HG03159 (cell line): ENCODE results near the gene TSPAN18.

Experiments used
- ATAC-seq: cut with Tn5 transposase; IDR thresholded peaks from one replicate; pipeline ENCODE4 v1.9.1; 2021; ENCODE audit warnings: mild to moderate bottlenecking, moderate library complexity; ENCODE audit not compliant: unreplicated experiment

Gene TSPAN18

GRCh38 chr11:44711113-44711786, 15.5 kb upstream of the TSPAN18 start:
- ATAC-seq: no peak

DNA sequence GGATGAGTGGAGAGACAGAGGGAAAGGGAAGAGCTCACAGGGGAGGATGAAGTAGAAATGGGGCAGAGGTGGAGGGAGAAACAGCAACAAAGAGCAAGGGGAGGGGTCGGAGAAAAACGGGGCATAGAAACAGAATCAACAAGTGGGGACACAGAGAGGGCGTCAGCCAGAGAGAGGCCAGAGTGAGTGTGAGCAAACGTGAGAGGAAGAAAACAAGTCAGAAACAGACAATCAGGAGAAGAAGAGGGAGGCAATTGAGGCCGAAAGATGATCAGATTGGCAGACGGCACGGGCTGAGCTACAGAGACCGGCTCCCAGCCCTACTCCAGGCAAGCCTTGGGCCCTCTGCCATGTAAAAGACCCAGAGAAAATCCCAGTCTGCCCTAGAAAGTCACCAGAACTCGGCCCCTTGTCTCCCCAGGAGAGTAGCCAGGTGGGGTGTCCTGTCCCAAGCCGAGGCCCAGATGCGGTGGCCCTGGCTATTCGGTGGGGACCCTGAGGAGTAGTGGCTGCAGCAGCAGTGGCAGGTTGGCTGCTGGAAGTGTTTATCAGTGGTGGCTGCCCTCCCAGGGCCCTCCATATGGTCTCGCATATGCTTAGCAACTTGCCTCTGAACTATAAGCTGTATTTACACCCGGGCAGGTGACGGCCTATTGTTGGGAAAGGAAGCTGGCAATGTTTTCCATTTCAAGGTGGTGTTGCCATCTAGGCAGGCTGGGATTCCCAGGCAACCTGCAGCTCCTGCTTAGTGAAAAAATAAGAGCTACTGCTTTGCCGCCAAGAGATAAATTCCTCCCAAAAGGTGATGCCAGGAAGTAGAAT, 14.8 kb upstream of the TSPAN18 start:
- no peak for ATAC-seq

DNA sequence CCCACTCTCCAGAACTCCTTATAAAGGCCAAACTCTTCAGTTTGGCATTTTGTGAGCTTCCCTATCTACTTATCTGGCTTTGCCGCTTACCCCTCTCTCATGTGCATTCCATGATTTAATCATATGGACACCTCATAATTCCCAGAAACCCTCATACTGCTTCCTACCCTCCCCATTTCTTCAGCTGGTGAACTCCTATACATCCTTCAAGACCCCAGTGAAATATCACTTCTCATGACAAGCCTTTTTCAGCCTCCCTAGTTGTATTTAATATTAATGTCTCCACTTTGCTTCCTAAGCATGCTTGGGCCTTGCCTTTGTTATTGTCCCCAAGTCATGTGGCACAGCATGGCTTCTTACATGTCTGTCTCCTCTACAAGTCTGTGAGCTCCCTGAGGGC, 13.7 kb upstream of the TSPAN18 start:
- no peak for ATAC-seq

- ATAC-seq: no peak
Measured at GRCh38 chr11:44716256-44716655, 10.5 kb upstream of the TSPAN18 start.

GRCh38 chr11:44718057-44718456, 8.7 kb upstream of the TSPAN18 start:
- ATAC-seq: no peak

DNA sequence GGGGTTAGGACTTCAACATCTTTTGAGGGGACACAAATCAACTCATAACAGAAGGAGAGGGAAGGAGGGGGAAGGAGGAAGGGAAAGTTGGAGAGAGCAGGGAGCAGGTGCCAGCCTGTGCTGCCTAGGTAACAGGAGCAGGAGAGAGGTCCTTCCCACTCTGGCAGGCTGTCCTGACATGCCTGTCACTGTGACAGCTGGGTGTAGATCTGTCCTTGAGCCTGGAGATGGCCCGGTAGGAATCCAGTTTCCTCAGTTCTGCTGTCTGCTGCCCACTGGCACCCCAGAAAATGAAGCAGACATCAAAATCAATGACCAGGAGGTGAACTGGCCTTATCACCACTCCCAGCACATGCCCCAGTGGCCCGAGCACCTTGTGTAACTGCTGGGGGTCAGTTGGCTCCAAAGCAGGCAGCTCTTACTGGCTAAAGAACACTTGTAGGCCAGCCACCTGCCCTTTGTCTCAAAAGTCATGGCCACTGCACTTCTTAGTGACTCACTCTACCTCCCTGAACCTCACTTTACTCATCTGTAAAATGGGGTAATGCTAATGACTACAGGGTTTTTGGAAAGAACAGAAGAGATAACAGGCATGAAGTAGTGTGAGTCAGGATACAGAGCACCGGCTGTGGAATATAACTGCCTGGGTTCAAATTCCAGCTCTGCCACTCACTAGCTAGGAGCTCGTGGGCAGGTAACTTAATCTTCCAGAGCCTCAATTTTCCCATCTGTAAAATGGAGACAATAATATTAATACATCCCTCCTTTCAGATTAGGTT, 8.0 kb upstream of the TSPAN18 start:
- no peak for ATAC-seq

GRCh38 chr11:44725016-44725685, 1.6 kb upstream of the TSPAN18 start:
- ATAC-seq: no peak

GRCh38 chr11:44725757-44726282, 942 bp upstream of the TSPAN18 start:
- ATAC-seq: no peak

DNA sequence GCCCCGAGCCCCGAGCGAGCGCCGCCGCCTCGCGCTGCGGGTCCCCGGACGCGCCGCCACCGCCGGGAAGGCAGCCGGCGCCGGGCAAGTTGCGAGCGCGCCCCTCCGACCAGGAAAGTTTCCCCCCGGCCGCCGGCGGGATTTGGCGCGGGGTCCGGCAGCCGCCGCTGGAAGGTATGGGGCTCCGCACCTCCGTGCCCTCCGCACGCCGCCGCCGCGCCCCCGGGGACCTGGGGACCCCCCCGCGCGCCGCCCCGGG, 281 bp downstream of the TSPAN18 start:
- ATAC-seq: no peak

DNA sequence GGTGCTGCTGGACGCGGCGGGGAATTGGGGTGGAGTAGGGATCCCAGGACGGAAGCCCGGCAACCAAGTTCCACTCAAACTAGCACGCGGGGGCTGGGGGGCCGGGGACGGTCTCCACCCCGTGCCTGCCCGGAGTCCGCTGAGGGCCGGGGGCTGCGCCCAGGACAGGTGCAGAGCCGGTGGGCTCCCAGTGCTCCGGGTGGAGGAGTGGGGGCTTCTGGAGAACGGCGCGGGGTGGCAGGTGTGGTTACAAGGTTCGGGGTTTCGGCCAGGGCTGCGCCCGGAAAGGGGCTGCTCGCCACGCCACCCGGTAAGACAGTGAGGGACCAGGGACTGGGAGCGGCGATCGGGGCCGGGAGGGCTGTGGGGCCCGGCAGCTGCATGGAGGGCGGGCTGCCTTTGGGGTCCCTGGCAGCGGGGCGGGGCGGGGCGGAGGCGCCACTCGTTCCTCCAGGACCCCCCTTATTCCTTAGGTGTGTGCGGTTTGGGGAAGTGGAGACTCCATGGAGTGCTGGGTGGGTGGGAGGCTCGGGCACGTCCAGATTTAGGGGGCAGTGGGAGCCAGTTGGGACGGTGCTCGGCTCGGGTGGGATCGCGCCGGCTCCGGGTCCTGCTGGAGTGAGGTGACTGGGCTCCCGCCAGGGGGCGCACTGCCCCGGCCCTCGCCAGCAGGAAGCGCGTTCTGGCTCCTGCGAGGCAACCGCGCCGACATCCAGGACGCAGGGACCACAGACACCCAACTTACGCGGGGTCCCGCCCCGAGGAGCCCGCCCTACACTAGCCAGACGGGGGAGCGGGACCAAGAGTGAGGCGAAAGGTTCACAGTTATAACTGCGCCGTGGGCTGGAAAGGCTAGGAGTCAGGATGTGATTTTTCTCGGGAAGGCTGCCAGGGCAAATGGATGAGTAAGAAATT, 868 bp downstream of the TSPAN18 start:
- ATAC-seq: no peak

DNA sequence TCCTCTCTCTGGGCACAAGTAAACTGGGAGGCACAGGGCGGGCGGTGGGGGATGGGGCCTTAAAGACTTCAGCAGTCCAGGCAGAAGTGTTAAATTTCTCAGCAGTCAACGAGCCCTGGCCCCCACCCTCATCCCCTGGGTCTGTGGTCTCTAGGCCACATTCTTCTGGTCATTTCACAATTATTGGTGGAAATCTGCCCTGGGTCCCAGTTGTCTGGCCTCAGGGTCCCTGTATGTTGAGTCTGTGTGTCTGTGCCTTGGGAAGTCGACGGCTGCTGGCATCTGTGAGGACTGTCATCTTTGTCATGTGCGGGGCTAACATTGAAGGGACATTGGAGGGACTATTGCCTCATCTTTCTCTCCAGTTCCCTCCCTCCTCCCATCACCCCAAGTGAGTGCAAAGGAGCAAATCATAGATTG, 1.7 kb downstream of the TSPAN18 start:
- no peak for ATAC-seq

DNA sequence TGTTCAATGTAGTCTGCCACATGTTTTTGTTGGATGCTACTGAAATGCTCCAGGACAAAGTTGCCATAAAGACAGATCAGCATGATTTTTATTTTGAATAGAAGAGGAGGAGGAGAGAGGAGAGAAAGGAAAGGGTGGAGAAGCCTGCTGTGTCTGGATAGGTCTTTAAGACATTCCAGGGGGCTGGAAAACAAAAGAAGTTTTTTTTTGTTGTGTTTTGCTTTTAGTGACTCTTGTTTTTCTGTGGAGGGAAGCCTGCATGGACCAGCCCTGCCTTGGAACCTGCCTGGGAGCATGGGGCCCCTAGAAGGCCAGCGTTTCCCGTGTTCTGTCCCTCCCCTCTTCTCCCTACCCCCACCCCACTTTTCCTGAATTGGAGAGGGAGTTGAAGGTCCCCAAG, 2.3 kb downstream of the TSPAN18 start:
- ATAC-seq: no peak

DNA sequence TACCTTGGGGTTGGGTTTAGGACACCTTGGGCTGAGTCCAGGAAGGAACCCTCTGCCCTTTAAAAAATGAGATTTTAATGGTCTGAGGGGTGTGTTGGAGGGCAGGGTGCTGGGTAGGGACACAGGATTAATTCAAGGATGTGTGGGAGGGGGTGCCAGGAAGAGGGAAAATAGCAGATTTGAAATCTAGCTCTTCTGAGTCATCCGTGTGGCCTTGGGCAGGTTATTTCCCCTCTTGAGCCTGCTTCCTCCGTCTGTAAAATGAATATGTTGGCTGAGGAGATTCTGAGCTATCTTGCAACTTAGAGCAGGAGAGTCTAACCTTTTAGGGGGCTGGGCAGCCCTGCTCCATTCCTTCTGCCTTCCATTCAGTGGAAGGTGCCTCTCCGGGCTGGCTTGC, 3.0 kb downstream of the TSPAN18 start:
- ATAC-seq: no peak

DNA sequence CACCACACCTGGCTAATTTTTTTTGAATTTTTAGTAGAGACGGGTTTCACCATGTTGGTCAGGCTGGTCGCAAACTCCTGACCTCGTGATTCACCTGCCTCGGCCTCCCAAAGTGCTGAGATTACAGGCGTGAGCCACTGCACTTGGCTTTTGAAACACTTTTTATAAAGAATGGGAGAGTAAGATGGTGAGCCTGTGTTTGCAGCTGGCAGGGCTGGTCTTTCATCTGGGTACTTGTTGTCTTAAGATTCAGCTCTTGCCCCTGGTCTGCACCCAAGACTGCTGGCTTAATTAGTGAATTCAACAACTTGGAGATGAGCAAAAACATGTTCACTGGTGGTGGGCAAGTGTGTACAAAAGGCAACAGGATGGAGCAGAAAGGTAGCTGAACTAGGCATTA, 4.0 kb downstream of the TSPAN18 start:
- no peak for ATAC-seq

GRCh38 chr11:44731685-44732430, 5.1 kb downstream of the TSPAN18 start:
- ATAC-seq: no peak

- ATAC-seq: no peak
Measured at GRCh38 chr11:44732564-44732963, 5.8 kb downstream of the TSPAN18 start.

GRCh38 chr11:44733877-44734276, 7.1 kb downstream of the TSPAN18 start:
- ATAC-seq: no peak

DNA sequence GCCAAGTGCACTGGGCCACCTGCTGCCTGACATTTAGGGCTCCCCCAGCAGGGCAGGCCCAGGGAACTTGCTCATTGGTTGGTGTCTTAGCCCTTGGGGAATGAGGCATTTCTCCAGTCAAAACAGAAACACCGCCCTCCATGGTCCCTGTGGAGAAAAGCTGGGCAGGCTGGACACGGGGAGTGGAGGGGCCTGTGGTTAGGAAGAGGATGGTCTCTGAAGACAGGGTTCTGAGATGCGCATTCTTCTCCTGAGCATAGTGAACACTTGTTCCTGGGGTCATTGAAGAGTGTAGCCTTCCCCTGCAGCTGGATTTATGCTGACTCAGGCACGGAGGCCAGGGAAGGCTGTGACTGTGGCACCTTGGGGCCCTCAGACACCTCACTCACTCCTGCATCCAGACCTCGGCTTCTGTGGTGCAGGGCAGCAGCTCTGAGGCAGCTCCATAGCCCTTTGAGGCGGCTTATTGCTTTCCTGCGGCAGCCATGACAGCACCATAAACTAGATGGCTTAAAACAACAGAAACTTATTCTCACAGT, 8.2 kb downstream of the TSPAN18 start:
- ATAC-seq: no peak

DNA sequence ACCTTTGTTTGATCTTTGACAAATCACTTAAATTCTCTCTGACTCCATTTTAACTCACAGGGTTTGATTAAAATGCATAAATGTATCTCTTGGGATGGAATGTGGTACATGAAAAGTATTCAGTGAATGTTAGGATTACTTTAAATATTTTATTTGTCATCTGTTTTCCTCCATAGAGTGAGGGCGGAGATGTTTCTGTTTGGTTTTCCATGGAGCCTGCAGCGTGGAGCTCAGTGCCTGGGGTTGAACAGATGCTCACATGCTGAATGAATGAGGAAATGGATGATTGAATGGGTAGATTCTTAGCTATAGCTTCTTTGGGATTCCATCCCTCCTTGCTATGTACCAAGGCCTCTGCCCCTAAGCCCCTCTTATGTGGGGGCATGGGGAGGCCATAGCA, 10.0 kb downstream of the TSPAN18 start:
- no peak for ATAC-seq
